MCF 10A (cell line): ENCODE results near the gene BICD1. TPM values are rescaled to one million over a fixed set of nuclear protein-coding genes. Genes with fewer than 3 reads are reported as not detected.
"Not testable (repeated sequence)": the region's sequence is repeated elsewhere in the genome, so short reads cannot be mapped to it uniquely, and the experiment has no call there.

Experiments
- BruUV-seq: library from RNA; stranded (reverse); fragments of 400-500 nt; replicated peaks from 2 replicates; lab custom pipeline; 2021; lab: Mats Ljungman, UMichigan
- CTCF ChIA-PET: fragments of 300-600 bp; sonication (Branson Sonifier 250); formaldehyde crosslinking; extraction: SDS; loops from one replicate; lab custom pipeline; 2021; ENCODE audit warnings: antibody characterized with exemption, inconsistent platforms; lab: Yijun Ruan, JAX
- POLR2A ChIA-PET: fragments of 300-600, 350-650 bp; sonication (Branson Sonifier 250); formaldehyde crosslinking; extraction: SDS; loops from one replicate; lab custom pipeline; 2020; ENCODE audit warnings: antibody characterized with exemption, inconsistent platforms; lab: Yijun Ruan, JAX
- DNase-seq: peaks from one replicate; pipeline ENCODE4 v3.0.0-alpha.2; 2018; ENCODE audit not compliant: unreplicated experiment
- H3K27ac Mint-ChIP-seq: one replicate; pipeline ENCODE4 v1.8.0; 2022; ENCODE audit warnings: mild to moderate bottlenecking, low read depth, mixed read lengths; ENCODE audit not compliant: unreplicated experiment
- H3K27me3 Mint-ChIP-seq: one replicate; pipeline ENCODE4 v1.8.0; 2022; ENCODE audit warnings: mixed read lengths; ENCODE audit not compliant: insufficient read depth, unreplicated experiment
- H3K36me3 Mint-ChIP-seq: one replicate; pipeline ENCODE4 v1.8.0; 2022; ENCODE audit warnings: mild to moderate bottlenecking, moderate library complexity, mixed read lengths; ENCODE audit not compliant: insufficient read depth, unreplicated experiment
- H3K4me1 Mint-ChIP-seq: one replicate; pipeline ENCODE4 v1.8.0; 2022; ENCODE audit warnings: mixed read lengths; ENCODE audit not compliant: insufficient read depth, unreplicated experiment
- H3K4me3 Mint-ChIP-seq: one replicate; pipeline ENCODE4 v1.8.0; 2022; ENCODE audit warnings: mild to moderate bottlenecking, moderate library complexity, mixed read lengths; ENCODE audit not compliant: unreplicated experiment
- H3K9me3 Mint-ChIP-seq: one replicate; pipeline ENCODE4 v1.8.0; 2022; ENCODE audit warnings: mixed read lengths; ENCODE audit not compliant: unreplicated experiment
- CTCF ChIP-seq: fragments of 200-600 bp; IDR thresholded peaks from one replicate; pipeline ENCODE4 v1.8.0; 2022; ENCODE audit warnings: antibody characterized with exemption, mild to moderate bottlenecking; ENCODE audit not compliant: unreplicated experiment
- intact Hi-C: fragments of 100-400 bp; cut with micrococcal nuclease; formaldehyde crosslinking; loops from 2 replicates; pipeline ENCODE4 v1.14.1; 2022
- total RNA-seq: library from RNA; stranded (reverse); gene quantifications from 2 replicates; pipeline ENCODE4 v1.2.3, GENCODE V29; 2022

Gene BICD1
- total RNA-seq, 1 experiment from 2014 or later: 49.3 TPM

- no peak for DNase-seq
- TF ChIP-seq CTCF: no peak
- no peak overlapping the region for H3K27ac Mint-ChIP-seq
- no peak overlapping the region for H3K4me3 Mint-ChIP-seq
- BruUV-seq: no TSS peak
- H3K27me3 Mint-ChIP-seq: no peaks in the 10 kb centered on the region
- no peaks in the 10 kb centered on the region for H3K36me3 Mint-ChIP-seq
- no peaks in the 10 kb centered on the region for H3K9me3 Mint-ChIP-seq
- H3K4me1 Mint-ChIP-seq: no peaks in the 10 kb centered on the region
- POLR2A ChIA-PET: no interaction called here
- intact Hi-C loops: no loop called here
- CTCF ChIA-PET: no interaction called here
Measured at GRCh38 chr12:32098112-32098511, 8.5 kb upstream of the BICD1 start.

GRCh38 chr12:32099275-32099674 lies 7.4 kb upstream of the BICD1 start:
- intact Hi-C loops, H3K9me3 Mint-ChIP-seq, BruUV-seq, H3K27ac Mint-ChIP-seq, DNase-seq, POLR2A ChIA-PET, H3K4me1 Mint-ChIP-seq, H3K4me3 Mint-ChIP-seq, H3K27me3 Mint-ChIP-seq, H3K36me3 Mint-ChIP-seq: not testable (repeated sequence)
- CTCF ChIA-PET: interaction anchor here (0.8 kb wide), 1 partner anchor 98 kb away, joined by 3 read pairs; no protein-coding TSS in a partner anchor

- Mint-ChIP-seq H3K4me3 (no peak overlapping the region), H3K27ac (no peak overlapping the region), H3K36me3 (no peaks in the 10 kb centered on the region), H3K4me1 (no peaks in the 10 kb centered on the region), H3K9me3 (no peaks in the 10 kb centered on the region), H3K27me3 (no peaks in the 10 kb centered on the region)
- BruUV-seq: no TSS peak
- no peak for DNase-seq
- ChIA-PET POLR2A (no interaction called here), CTCF (no interaction called here)
- intact Hi-C loops: no loop called here
- no peak for TF ChIP-seq CTCF
Measured at GRCh38 chr12:32100361-32100760, 6.3 kb upstream of the BICD1 start.

GRCh38 chr12:32100888-32101287 lies 5.8 kb upstream of the BICD1 start:
- ChIA-PET POLR2A (no interaction called here), CTCF (no interaction called here)
- TF ChIP-seq CTCF: no peak
- Mint-ChIP-seq H3K9me3 (no peaks in the 10 kb centered on the region), H3K4me3 (no peak overlapping the region), H3K27me3 (no peaks in the 10 kb centered on the region), H3K27ac (no peak overlapping the region), H3K4me1 (peaks cover 3% of the 10 kb centered on the region), H3K36me3 (no peaks in the 10 kb centered on the region)
- DNase-seq: no peak
- intact Hi-C loops: no loop called here
- no TSS peak for BruUV-seq

- no peak overlapping the region for H3K27ac Mint-ChIP-seq
- intact Hi-C loops: no loop called here
- no peaks in the 10 kb centered on the region for H3K36me3 Mint-ChIP-seq
- CTCF ChIA-PET: interaction anchor here (0.6 to 1.2 kb wide), 7 partner anchors 13 to 1622 kb away, joined by 3 to 5 read pairs (median 4); no protein-coding TSS in a partner anchor
- no TSS peak for BruUV-seq
- peaks cover 7% of the 10 kb centered on the region for H3K4me1 Mint-ChIP-seq
- no peaks in the 10 kb centered on the region for H3K9me3 Mint-ChIP-seq
- DNase-seq: no peak
- no peak overlapping the region for H3K4me3 Mint-ChIP-seq
- no peak for TF ChIP-seq CTCF
- POLR2A ChIA-PET: no interaction called here
- no peaks in the 10 kb centered on the region for H3K27me3 Mint-ChIP-seq
Measured at GRCh38 chr12:32102234-32102633, 4.4 kb upstream of the BICD1 start.
